GM10266 (cell line): ENCODE measurements around the gene TBC1D16.

ENCODE experiments used
- DNase-seq: peaks from one replicate; pipeline ENCODE4 v3.0.0; 2012; ENCODE audit errors: extremely low spot score
- TF ChIP-seq, protein P1 (sequence below): IDR thresholded peaks from 2 replicates; pipeline ENCODE4 v1.5.1; 2012; ENCODE audit warnings: mild to moderate bottlenecking, low read depth; ENCODE audit not compliant: control insufficient read depth, insufficient read depth; ENCODE audit errors: missing control alignments

The TBC1D16 gene

DNA sequence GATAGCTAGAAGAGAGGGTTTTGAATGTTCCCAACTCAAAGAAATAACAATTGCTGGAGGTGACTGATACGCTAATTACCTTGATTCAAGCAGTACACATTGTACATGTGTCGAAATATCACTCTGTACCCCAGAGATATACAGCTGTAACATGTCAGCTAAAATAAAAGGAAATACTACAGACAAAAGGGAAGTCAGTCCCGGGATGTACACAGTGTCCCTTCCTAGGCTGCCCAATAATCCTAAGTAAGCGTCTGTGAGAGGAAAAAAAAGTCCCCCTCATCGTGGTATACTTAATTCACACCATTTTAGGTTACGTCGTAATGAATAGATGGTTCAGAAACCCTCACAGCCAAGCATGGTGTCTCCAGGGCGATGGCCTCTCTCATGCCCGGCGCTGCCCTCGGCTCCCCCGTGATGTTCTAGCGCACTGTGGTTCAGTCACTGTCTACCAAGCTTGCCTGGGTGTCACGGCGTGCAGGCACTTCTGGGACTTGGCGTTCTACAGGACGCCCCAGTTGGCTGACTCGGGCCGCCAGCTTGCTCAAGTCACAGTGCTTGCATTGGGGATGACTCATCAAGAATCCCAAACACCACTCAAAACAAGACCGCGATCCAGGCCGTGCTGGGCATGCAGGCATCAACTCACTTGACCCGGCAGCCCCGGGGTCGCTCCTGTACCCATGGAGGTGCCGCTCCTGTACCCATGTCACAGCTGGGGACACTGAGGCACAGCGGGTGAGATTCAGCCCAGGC, 28.3 kb upstream of the TBC1D16 start:
- DNase-seq: no peak
- TF ChIP-seq, protein P1, sequence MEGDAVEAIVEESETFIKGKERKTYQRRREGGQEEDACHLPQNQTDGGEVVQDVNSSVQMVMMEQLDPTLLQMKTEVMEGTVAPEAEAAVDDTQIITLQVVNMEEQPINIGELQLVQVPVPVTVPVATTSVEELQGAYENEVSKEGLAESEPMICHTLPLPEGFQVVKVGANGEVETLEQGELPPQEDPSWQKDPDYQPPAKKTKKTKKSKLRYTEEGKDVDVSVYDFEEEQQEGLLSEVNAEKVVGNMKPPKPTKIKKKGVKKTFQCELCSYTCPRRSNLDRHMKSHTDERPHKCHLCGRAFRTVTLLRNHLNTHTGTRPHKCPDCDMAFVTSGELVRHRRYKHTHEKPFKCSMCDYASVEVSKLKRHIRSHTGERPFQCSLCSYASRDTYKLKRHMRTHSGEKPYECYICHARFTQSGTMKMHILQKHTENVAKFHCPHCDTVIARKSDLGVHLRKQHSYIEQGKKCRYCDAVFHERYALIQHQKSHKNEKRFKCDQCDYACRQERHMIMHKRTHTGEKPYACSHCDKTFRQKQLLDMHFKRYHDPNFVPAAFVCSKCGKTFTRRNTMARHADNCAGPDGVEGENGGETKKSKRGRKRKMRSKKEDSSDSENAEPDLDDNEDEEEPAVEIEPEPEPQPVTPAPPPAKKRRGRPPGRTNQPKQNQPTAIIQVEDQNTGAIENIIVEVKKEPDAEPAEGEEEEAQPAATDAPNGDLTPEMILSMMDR: no peak

GRCh38 chr17:80061421-80061820, 25.7 kb upstream of the TBC1D16 start:
- TF ChIP-seq, protein P1: no peak
- no peak for DNase-seq

DNA sequence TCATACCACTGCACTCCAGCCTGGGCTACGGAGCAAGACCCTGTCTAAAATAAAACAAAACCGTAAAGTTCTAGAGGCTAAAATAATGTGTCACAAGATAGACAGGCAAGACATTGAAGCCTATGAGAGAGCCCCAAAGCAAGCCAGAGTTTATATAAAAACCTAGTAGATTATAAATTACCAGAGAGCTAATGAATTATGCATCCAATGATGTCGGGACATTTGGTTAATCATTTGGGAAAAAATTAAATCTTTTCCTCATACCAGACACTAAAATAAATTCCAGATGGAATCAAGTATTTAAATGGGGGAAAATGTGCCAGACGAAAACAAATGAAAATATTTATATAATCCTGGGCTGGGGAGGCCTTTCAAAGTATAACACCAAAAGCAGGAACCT, 25.0 kb upstream of the TBC1D16 start:
- DNase-seq: no peak
- TF ChIP-seq, protein P1: no peak

DNA sequence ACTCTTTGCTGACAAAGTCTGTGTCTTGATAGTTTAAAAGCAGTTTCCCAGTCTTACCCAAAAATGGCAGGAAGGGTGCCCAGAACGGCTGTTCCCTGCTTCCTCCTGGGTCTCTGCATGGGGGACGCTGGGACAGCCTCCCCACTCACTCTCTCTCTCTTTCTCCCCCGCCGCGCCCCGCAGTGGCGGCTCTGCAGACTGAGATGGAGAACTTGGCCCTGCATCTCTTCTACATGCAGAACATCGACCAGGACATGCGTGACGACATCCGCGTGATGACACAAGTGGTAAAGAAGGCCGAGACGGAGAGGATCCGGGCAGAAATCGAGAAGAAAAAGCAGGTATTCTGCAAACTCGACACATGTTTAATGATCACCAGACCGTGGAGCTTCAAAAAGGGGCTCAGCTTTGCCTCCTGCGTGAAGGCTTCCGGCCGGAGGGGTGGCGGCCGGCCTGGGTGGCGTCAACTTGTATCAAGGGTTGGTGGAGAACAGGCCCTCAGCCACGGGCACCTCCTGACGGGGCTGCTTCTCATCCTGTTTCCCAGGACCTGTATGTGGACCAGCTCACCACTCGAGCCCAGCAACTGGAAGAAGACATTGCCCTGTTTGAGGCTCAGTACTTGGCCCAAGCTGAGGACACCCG, 22.8 kb upstream of the TBC1D16 start:
- no peak for DNase-seq
- TF ChIP-seq, protein P1: no peak

GRCh38 chr17:80055597-80055996, 19.9 kb upstream of the TBC1D16 start:
- TF ChIP-seq, protein P1: no peak
- no peak for DNase-seq

- no peak for DNase-seq
- TF ChIP-seq, protein P1: no peak
These were observed 17.4 kb upstream of the TBC1D16 start for GRCh38 chr17:80053102-80053501.

- no peak for DNase-seq
- TF ChIP-seq, protein P1: no peak
These were observed 16.0 kb upstream of the TBC1D16 start for GRCh38 chr17:80051681-80052080.
